NCI-H2171 (cell line): Measurements from ENCODE around the gene BRD3OS.
A peak's percentile ranks its signal among the peaks of the same experiment; 100 is the strongest.
"Not testable (repeated sequence)": the region's sequence is repeated elsewhere in the genome, so short reads cannot be mapped to it uniquely, and the experiment has no call there.

Experiments used
- DNase-seq: peaks from one replicate; lab custom pipeline; 2025; lab: John Stamatoyannopoulos, UW

Gene BRD3OS

DNA sequence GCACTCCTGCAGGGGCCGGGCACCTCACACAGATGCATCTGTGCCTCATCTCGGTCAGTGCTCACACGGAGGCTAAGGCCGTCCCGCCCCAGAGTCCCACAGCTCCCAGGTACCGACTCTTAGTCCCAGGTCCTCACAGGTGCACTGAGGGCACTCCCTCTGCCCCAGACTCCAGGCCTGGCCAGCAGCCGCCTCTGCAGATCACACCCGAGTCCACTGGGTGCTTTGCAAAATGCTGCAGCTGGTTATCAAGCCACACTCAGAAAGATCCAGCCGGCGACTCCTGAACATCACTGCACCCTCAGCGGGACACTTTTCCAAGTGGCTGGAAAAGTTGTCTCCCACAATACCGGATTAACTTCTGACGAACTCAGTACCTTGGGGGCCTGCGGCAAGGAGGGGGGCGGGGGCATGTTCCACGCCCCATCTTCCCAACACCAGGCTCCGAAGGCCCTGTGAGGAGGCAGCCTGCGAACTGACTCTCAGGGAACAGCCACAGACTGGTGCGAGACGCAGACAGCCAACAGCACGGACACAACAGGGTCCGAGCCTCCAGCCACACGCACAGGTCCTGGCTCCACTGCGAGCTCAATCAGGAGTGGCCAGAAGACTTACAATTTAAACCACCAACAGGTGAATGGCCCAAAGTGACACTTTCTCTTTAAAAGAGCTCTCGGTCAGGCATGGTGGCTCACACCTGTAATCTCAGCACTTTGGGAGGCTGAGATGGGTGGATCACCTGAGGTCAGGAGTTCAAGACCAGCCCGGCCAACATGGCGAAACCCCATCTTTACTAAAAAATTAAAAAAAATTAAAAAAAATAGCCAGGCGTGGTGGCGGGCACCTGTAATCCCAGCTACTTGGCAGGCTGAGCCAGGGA, 38.5 kb downstream of the BRD3OS start:
- no peak for DNase-seq

DNA sequence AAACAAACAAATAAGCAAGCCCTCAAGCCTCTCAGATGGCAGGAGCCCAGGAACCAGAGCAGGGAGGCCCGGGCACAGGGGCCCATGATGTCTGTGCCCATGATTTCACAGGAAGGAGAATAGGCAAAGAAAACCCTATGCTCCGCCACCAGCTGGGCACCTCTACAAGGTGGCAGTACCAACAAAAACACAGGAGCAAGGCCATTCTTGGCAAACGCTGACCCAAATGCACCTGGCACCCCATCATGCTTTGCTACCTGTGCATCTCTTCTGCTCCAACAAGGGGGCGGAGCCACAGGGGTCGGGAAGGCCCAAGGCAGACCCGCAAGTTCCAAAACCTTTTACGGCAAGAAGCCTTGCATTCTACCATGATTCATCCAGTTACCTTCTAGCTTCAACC, 39.4 kb downstream of the BRD3OS start:
- no peak for DNase-seq

DNA sequence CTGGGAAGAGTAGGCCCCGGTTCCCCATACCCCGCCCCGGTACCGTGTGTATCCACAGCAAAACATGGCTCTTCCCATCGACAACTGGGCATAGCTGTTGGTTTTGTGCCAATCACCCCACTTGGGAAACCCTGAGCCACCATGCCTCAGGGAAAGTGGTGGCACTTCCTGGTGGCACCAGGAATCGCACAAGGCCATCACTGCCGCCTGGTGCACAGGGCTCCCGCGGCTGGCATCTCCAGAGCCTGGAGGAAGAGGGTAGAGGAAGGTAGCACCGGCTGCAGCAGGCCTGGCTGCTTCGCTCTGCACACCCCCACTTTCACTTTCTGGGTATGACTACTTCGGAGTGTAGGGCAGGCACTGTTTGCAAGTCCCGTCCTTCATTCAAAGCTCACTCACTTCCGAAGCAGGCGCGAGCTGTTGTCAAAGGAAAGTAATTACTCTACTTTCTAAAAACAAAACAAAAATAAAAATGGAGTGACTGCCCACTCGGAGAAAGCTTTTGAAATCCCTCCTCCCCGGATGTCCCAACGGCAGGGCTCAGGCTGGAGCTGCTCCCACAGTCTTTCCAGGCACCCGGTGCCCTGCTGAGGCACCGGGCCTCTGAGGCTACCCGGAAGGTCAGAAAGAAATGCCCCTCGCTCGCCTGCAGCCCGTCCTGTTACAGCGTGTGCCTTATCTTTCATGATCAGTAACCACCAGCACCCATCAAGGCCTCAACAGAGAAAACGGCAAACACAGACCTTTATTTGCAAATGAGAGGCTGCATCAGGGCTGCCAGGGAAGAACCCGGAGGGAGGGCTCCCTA, 40.5 kb downstream of the BRD3OS start:
- no peak for DNase-seq

DNA sequence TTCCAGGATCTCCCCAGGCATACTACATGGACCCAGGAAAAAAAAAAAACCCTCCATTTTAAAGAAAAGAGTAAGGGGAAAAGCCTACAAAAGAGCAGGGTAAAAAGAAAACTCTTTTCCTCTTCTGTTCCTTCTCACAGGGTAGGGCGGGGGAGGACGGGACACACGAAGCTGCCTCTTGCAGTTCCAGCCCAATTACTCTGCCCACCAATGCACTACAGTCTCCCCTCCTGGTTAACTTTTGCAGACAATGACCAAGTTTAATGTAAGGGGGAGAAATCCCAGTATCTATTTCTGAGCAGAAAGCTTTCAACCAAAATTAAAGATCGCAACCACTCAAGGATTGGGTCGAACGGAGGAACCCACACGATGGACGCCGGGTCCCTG, 41.2 kb downstream of the BRD3OS start:
- DNase-seq, result no peak

- peak; percentile 61 for DNase-seq
Observed at GRCh38 chr9:134066913-134067851, 41.9 kb downstream of the BRD3OS start.

DNA sequence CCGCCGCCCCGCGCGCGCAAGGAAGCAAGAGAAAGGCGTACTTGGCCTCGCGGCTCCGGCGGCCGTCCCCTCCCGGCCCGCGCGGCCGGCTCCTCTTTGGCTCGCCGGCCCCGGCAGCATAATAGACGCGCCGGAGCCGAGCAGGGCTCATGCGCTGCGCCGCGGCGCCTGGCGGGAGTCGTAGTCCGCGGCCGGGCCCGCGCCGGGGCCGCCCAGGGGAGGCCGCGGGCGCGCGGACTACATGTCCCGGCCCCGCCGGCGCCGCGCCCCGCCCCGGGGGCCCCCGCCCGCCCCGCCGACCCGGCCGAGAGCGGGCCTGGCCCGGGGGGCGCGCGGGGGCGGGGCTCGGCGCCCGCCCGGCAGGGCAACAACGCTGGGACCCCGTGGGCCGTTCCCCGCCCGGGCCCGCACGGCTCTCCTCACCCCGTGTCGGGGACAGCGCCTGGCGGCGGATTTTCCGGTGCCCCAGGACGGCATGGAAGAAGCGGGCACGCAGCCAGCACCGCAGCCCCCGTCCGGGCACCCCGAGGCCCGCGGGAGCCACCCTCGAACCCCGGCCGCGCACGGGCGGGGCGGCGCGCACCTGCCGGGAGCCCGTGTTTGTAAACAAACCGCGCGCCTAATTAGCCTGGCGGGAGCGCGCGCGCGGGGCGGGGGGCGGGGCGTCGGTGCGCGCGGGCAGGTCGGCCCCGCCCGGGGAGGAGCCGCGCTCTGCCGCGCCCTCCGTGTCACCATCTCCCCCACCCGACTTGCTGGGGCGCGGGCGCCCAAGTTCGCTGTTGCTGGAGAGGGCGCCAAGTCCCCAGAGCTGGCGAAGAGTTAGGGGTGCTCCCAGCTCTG, 42.8 kb downstream of the BRD3OS start, which contains the start of gene BRD3:
Gene BRD3 (minus strand): TSS at position 123 of the 840 bp plus-strand sequence. CDS start 14,549 bp downstream, outside the sequence.
- DNase-seq, result peak; percentile 97

GRCh38 chr9:134068744-134069479, 43.6 kb downstream of the BRD3OS start:
- no peak for DNase-seq

DNA sequence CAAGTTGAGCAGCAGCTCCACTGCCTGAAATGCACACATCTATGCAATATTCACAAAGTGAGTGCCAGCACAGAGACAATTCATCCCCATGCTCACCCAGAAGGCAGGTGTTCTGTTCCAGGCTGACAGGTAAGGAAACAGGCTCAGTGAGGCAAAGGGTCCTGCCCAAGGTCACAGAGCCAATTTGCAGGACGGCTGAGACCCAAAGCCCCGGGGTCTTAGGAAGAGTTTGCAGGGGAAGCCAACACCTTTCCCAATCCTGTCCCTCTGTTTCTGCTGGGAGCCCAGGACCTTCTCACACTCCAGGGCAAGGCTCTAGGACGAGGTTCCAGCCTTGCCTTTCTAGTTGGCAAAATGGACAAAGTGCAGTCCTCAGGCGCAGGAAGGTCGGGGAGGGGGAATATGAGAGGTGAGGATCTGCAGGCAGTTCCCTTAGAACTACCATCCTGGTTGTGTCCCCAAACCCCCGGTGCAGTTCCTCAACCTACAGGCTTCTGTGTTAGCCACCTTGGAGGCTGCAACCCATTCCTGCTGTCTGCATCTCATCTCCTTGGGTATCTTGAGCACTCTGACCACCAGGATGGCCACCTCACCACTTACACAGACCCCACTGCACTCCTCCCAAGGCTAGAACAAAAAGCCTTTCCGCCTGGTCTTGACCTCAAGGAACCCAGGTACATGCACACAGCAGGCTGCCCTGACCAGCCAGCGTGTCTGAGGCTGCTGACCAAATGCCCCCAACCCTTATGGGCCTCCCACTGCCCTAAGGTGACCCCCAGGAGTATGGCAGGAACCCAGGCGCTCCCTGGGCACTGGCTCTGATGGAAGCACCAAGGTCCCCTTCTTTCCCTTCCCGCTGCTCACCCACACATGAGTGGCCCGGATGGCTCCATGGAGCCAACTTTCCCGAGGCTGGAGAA, 44.5 kb downstream of the BRD3OS start:
- no peak for DNase-seq

GRCh38 chr9:134071149-134071548, 45.9 kb downstream of the BRD3OS start:
- DNase-seq, result no peak

DNA sequence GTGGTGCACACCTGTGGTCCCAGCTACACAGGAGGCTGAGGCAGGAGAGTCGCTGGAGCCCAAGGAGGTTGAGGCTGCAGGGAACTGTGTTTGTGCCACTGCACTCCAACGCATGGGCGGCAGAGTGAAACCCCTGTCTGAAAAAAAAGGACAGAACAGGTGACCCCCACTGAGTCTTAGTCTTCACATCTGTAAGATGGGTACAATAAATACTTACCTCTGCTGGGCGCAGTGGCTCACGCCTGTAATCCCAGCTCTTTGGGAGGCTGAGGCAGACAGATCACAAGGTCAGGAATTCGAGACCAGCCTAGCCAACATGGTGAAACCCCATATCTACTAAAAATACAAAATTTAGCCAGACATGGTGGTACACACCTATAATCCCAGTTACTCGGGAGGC, 47.4 kb downstream of the BRD3OS start:
- DNase-seq, result not testable (repeated sequence)

DNA sequence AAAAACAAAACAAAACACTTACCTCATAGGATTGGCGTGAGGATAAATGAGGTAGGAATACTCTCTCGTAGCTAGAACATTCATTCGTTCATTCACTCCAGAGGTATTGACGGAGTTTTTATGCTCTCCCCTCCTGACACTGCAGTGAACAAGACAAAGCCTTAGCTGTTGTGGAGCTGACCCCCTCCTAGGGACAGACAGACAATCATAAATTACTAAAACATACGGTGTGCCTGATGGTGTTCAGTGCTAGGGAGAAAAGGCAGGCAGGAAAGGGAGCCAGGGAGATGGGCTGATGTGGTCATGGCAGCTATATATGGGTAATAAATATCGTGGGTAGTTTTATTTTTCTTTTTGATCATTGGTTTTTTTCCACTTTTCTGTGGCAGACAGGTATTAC, 48.2 kb downstream of the BRD3OS start:
- DNase-seq, result no peak

DNA sequence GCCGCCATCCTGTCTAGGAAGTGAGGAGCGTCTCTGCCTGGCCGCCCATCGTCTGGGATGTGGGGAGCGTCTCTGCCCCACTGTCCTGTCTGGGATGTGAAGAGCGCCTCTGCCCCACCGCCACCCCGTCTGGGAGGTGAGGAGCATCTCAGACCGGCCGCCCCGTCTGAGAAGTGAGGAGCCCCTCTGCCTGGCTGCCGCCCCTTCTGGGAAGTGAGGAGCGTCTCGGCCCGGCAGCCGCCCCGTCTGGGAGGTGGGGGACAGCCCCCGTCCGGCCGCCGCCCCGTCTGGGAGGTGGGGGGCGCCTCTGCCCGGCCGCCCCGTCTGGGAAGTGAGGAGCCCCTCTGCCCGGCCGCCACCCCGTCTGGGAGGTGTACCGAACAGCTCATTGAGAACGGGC, 50.4 kb downstream of the BRD3OS start:
- DNase-seq, result not testable (repeated sequence)

DNA sequence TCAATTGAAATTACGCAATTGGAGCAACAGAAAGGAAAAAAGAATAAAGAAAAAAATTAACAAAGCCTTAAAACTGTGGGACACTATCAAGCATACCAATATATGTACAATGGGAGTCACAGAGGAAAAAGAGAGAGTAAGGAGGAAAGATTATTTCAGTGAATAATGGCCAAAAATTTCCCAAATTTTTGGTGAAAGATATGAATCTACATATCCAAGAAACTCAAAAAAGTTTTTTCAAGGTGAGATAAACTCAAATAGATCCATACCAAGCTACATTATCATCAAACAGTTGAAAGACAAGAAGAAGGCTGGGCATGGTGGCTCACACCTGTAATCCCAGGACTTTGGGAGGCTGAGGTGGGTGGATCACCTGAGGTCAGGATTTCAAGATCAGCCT, 51.4 kb downstream of the BRD3OS start:
- no peak for DNase-seq
